HL-60/S4 (cell line): ENCODE results near the gene HTR3E.

Experiments used
- in situ Hi-C: fragments of 300-500 bp; cut with MboI; formaldehyde crosslinking; loops from 2 replicates; pipeline ENCODE4 v1.14.3; 2022; ENCODE audit warnings: low sequenced_read_pairs

The HTR3E gene

DNA sequence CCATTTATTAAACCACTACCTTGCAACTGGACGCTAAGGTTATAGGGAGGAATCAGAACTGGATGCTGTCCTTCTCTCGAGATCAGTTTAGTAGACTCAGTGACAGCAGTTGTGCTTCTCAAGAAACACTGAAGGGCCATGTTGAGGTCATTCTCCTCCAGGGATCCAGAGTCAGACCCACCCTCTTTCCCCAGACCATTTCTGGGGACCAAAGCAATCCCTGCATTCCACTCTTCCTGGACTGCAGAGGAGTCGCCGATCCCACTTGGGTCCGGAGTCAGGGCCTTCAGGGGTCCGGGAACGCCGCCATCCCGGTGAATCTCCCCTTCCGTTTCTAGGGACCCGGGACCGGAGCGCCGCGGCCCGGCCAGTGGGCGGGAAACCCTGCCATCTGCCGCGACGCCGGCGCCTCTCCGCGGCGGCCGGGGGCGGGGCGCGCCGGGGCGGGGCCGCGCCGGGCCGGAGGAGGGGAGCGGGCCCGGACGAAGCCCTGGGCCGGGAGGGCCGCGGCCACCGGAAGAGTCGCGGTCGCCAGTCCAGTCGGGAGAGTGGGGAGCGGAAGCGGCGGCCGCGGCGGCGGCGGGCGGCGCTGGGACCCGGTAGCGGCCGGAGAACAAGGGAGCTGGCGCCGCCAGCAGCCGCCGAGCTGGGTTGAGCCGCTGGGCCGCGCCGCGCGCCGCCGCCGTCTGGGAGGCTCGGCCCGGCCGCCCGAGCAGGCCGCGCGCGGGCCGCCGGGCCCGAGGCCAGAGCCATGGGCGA lies 58.2 kb downstream of the HTR3E start, which contains the start of gene DVL3:
TSS of gene DVL3 (plus strand) at position 493 of the 759 bp plus-strand sequence. CDS start at position 752, 259 bp downstream.
- in situ Hi-C loops: no loop called here

DNA sequence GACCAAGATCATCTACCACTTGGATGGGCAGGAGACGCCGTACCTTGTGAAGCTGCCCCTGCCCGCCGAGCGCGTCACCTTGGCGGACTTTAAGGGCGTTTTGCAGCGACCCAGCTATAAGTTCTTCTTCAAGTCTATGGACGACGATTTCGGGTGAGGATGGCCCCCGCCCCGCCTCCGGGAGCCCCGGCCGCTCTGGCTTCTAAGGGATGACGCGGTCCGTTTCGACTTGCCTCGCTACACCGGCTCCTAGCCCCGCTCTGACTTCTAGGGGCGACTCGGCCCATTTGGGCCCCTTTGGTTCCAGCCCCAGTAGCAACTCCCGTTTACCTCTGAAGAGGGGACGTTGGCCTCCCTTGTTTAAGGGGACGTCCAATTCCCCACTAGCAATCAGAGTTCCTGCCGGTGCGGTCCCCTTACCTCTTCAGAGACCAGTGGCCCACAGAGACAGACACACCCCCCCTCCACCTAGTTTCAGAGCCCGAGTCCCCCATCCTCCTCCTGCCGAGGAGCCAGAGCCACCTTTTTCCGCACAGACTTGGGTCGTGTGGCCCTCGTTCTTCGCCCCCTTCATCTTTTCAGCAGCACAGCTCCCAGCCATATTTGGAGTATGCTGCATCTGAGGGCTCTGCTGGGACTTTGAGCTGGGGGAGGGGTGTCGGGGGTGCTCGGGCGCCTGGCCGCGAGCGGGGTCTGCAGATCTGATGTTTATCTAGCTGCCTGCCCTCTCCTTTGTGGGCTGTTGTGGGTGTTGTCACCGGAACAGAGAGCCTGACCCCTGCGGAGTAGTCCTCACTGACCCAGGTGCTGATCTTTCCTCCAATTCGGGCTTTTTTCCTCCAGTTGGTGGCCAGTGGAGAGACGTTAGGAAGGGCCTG lies 59.0 kb downstream of the HTR3E start:
- in situ Hi-C loops: no loop called here

DNA sequence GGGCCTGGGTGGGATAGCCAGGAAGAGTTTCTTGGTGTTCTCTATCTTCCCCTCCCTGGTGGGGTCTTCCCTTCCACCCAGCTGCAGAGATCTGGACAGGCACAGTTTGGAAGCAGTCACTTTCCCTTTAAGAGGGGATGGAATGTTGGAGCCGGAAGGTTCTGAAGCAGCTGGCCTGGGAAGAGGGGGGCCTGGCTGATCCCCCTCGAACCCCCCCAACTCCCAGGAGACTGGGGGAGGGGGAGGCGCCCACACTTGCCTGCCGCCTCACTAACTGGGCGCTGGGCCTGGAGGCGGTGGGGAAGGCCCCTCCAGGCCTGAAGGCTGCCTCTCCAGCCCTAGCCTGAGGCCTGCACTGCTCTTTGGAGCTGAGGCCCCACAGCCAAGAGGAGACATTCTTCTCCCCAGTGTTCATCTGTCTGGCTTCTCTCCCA lies 59.7 kb downstream of the HTR3E start:
- in situ Hi-C loops: no loop called here
